Testis (tissue), 3 donors: ENCODE measurements around the gene GNAO1. TPM values are rescaled to one million over a fixed set of nuclear protein-coding genes. Genes with fewer than 3 reads are reported as not detected.

ENCODE experiments used
- DNase-seq: peaks from one replicate; pipeline ENCODE4 v3.0.0-alpha.2; 2019
- H3K27ac ChIP-seq, 2 donors: fragments of 200-600 bp; sonication (generic); one replicate each; pipeline ENCODE4 v1.5.1; 2019
- H3K27me3 ChIP-seq: fragments of 200-600 bp; sonication (generic); one replicate; pipeline ENCODE4 v1.5.1; 2019
- H3K36me3 ChIP-seq: fragments of 200-600 bp; sonication (generic); one replicate; pipeline ENCODE4 v1.5.1; 2017; ENCODE audit warnings: low read depth; ENCODE audit errors: missing control alignments
- H3K4me1 ChIP-seq: fragments of 200-600 bp; sonication (generic); one replicate; pipeline ENCODE4 v1.5.1; 2019
- H3K4me3 ChIP-seq, 2 donors: fragments of 200-600 bp; sonication (generic); one replicate each; pipeline ENCODE4 v1.5.1; 2017 to 2019
- H3K9me3 ChIP-seq: fragments of 200-600 bp; sonication (generic); one replicate; pipeline ENCODE4 v1.5.1; 2017
- POLR2A ChIP-seq: fragments of 450-650 bp; IDR thresholded peaks from one replicate; pipeline ENCODE4 v1.6.1; 2017; ENCODE audit warnings: antibody characterized with exemption, mild to moderate bottlenecking, moderate library complexity
- WGBS, 2 donors: methylation state at CpG; one replicate each; pipeline ENCODE4 v1.1.5; 2018; 5-methylcytosine and 5-hydroxymethylcytosine counted together
- intact Hi-C: fragments of 100-400 bp; cut with DNase I; formaldehyde crosslinking; loops from one replicate; pipeline ENCODE4 v1.15.1; 2023; ENCODE audit warnings: low total_unique reads
- polyA plus RNA-seq: library from polyadenylated mRNA; stranded (reverse); fragments of 350-450 nt; fragmentation: Illumina TruSeq; extraction: RNeasy Lipid Tissue Mini Kit (QIAGEN cat#74804); gene quantifications from one replicate; pipeline ENCODE4 v1.2.3, GENCODE V29; 2014; ENCODE audit warnings: low read depth, low replicate concordance; ENCODE audit not compliant: insufficient read depth
- total RNA-seq, 2 donors: library from RNA; depleted of rRNA; stranded (reverse); fragments of >200 nt; gene quantifications; one replicate each; pipeline ENCODE4 v1.2.3, GENCODE V29; 2016
- TF ChIP-seq, protein P1 (sequence below), 3 experiments: fragments of 450-650 bp in 2 of 3; fragments of 200-600 bp in 1 of 3; sonication (generic) in 1 of 3; IDR thresholded peaks; one replicate each; pipeline ENCODE4 v1.5.1; 2016 to 2019; ENCODE audit warnings: antibody characterized with exemption in 3 of 3, mild to moderate bottlenecking in 2 of 3, moderate library complexity in 1 of 3

The GNAO1 gene
- total and polyA plus RNA-seq, 3 donors from 2014 or later: 28.6 to 37.1 (median 33.3) TPM

DNA sequence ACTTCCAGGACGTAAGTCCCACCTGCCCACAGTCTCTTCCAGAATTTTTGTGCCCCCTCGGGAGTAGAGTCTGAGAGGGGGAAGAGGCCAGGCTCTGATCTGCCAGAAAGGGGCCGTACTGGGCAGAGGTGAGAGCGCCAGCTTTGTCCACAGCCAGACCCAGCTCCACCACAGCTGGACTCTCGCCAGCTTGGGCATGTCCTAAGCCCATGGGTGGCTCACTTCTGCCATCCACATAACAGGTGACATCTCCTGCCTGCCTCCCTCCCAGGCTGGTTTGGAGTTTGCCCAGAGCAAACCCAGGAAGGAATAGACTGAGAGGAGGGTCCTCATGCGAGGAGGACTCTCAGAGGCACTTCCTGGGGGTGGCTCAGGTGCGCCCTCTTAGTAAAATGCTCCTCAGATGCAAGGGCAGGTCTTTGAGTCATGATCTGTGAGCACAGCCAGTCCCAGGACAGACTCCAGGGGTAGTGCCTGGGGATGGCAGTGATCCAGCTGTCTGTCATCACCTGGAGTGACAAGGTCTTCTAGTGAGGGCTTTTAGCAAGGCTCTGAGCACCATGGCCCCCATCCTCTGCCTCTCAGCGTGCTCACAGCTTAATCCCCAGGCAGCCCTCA lies 144.9 kb downstream of the GNAO1 start:
- H3K4me1 ChIP-seq: no peaks in the 10 kb centered on the region
- H3K27me3 ChIP-seq: no peaks in the 10 kb centered on the region
- intact Hi-C loops: no loop called here
- no peaks in the 10 kb centered on the region for H3K9me3 ChIP-seq
- 84 to 92% methylated on average over 4 to 8 of the region's 8 CpGs for WGBS, 2 donors
- H3K27ac ChIP-seq: no peak overlapping the region
- TF ChIP-seq, protein P1, sequence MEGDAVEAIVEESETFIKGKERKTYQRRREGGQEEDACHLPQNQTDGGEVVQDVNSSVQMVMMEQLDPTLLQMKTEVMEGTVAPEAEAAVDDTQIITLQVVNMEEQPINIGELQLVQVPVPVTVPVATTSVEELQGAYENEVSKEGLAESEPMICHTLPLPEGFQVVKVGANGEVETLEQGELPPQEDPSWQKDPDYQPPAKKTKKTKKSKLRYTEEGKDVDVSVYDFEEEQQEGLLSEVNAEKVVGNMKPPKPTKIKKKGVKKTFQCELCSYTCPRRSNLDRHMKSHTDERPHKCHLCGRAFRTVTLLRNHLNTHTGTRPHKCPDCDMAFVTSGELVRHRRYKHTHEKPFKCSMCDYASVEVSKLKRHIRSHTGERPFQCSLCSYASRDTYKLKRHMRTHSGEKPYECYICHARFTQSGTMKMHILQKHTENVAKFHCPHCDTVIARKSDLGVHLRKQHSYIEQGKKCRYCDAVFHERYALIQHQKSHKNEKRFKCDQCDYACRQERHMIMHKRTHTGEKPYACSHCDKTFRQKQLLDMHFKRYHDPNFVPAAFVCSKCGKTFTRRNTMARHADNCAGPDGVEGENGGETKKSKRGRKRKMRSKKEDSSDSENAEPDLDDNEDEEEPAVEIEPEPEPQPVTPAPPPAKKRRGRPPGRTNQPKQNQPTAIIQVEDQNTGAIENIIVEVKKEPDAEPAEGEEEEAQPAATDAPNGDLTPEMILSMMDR (IDR thresholded peaks at IDR 0.05): no peak
- TF ChIP-seq POLR2A: no peak
- DNase-seq: no peak
- no peak overlapping the region for H3K4me3 ChIP-seq
- no peaks in the 10 kb centered on the region for H3K36me3 ChIP-seq

DNA sequence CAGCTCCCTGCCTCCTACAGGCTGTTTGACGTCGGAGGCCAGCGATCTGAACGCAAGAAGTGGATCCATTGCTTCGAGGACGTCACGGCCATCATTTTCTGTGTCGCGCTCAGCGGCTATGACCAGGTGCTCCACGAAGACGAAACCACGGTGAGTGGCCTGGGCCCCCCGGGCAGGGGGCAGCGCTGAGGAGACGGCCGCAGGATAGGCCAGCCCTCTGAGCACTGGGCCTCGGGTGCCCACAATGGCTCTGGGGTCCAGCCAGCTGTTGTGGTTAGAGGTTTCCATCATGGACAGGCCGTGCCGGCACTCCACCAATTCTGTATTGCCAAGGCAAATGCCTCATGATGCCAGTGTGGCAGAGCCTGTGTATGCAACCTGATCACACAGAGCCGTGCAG lies 145.4 kb downstream of the GNAO1 start:
- no peak for TF ChIP-seq POLR2A
- TF ChIP-seq, protein P1 (IDR thresholded peaks at IDR 0.05): no peak
- intact Hi-C loops: no loop called here
- no peaks in the 10 kb centered on the region for H3K27me3 ChIP-seq
- no peak overlapping the region for H3K4me3 ChIP-seq
- no peaks in the 10 kb centered on the region for H3K9me3 ChIP-seq
- WGBS, 2 donors: 93 to 97% methylated on average over 19 to 21 of the region's 21 CpGs
- no peak for DNase-seq
- H3K36me3 ChIP-seq: no peaks in the 10 kb centered on the region
- H3K4me1 ChIP-seq: no peaks in the 10 kb centered on the region
- no peak overlapping the region for H3K27ac ChIP-seq

DNA sequence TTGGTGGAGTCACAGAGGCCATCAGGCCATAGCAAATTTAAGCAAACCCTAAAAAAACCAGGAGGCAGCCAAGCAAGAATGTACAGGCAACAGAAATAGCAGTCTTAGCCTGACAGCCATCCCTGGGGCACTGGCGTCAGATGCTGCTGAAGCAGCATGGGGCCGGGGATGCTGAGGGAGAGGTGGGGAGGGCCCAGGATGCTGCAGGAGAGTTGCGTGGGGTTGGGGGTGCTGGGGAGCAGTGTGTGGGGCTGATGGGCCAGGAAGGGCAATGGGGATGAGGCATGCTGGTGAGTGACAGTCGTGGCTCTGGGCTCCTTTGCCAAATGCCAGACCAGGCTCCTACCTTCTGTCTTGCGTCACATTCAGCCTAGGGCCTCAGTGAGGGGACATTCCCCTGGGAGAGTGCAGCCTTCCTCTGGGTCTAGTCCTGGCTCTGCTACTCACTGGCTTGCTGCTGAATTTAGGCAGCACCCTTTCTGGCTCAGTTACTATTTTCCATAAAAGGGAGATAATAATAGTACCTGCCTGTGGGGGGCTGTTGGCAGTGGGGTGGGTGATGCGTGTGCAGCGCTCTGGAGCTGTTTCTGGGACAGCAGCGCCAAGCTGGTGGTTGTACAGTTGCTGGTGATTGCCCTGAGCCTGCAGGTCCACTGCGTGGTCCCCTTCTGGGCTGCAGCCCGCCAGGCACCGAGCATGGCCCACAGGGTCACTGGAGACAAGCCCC lies 146.0 kb downstream of the GNAO1 start:
- Histone ChIP-seq H3K4me1 (no peaks in the 10 kb centered on the region), H3K4me3 (no peak overlapping the region), H3K27ac (no peak overlapping the region), H3K27me3 (no peaks in the 10 kb centered on the region), H3K36me3 (no peaks in the 10 kb centered on the region), H3K9me3 (no peaks in the 10 kb centered on the region)
- DNase-seq: no peak
- intact Hi-C loops: no loop called here
- no peak for TF ChIP-seq POLR2A
- TF ChIP-seq, protein P1 (IDR thresholded peaks at IDR 0.05): no peak
- WGBS, 2 donors: 85 to 92% methylated on average over 5 to 11 of the region's 11 CpGs

DNA sequence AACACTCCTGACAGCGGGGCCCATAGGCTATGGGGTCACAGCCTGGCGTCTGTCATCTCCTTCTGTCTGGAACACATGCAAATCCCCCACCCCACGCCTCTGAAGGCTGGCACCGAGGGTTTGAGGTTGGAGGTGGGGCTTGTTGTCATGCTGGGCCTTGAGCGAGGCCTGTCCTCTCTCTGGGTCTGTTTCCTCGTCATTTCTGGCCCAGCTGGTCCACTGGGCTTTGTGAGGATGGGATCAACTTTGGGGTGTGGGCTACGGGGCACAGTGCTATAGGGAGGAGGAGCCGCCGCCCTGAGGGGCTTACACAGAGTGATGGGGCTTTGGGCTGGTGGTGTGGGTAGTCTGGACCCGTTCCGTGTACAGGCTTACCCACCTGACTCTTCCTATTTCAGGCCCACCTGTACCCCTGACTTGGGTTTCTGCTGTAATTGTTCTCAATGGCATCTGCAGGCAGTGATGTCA lies 146.6 kb downstream of the GNAO1 start:
- TF ChIP-seq, protein P1 (IDR thresholded peaks at IDR 0.05): no peak
- no peak for TF ChIP-seq POLR2A
- Histone ChIP-seq H3K4me3 (no peak overlapping the region), H3K36me3 (no peaks in the 10 kb centered on the region), H3K27me3 (no peaks in the 10 kb centered on the region), H3K27ac (no peak overlapping the region), H3K4me1 (no peaks in the 10 kb centered on the region), H3K9me3 (no peaks in the 10 kb centered on the region)
- intact Hi-C loops: no loop called here
- WGBS, 2 donors: 90 to 100% methylated on average over 2 to 11 of the region's 11 CpGs
- no peak for DNase-seq
